A549 (cell line): ENCODE data around the gene FANCC.

ENCODE experiments used
- BHLHE40 ChIP-seq: IDR thresholded peaks from 2 replicates; pipeline ENCODE4 v1.6.1; 2012; ENCODE audit warnings: low read depth, low read length, inconsistent platforms
- CHD4 ChIP-seq: fragments of 200-600 bp; sonication (generic); IDR thresholded peaks from 2 replicates; pipeline ENCODE4 v1.6.1; 2016; ENCODE audit warnings: antibody characterized with exemption, mild to moderate bottlenecking, borderline replicate concordance
- CTCF ChIP-seq: fragments of >200 bp; sonication (Bioruptor Twin); formaldehyde crosslinking; IDR thresholded peaks from 3 replicates; pipeline ENCODE4 v1.5.1; 2016
- MAX ChIP-seq: IDR thresholded peaks from 2 replicates; pipeline ENCODE4 v1.6.1; 2012

GRCh38 chr9:95109456-95109855 is 208.1 kb downstream of the FANCC start:
- TF ChIP-seq CTCF (no peak), BHLHE40 (no peak), CHD4 (no peak), MAX (no peak)
